Upper lobe of right lung (tissue), 1 donor: ENCODE data around the gene ROBO2. TPM values are rescaled to one million over a fixed set of nuclear protein-coding genes. Genes with fewer than 3 reads are reported as not detected.

Experiments used
- ATAC-seq: fragments of 200-7000 bp; cut with Tn5 transposase; one replicate; pipeline ENCODE4 v1.9.1; 2020; ENCODE audit warnings: mild to moderate bottlenecking, moderate library complexity
- DNase-seq: peaks from one replicate; pipeline ENCODE4 v3.0.0-alpha.2; 2020
- H3K27ac ChIP-seq: fragments of 200-600 bp; one replicate; pipeline ENCODE4 v1.8.0; 2022
- H3K27me3 ChIP-seq: fragments of 200-600 bp; one replicate; pipeline ENCODE4 v1.8.0; 2022; ENCODE audit warnings: mild to moderate bottlenecking
- H3K36me3 ChIP-seq: fragments of 200-600 bp; one replicate; pipeline ENCODE4 v1.8.0; 2022
- H3K4me1 ChIP-seq: fragments of 200-600 bp; one replicate; pipeline ENCODE4 v1.8.0; 2022
- H3K4me3 ChIP-seq: fragments of 200-600 bp; one replicate; pipeline ENCODE4 v1.8.0; 2022; ENCODE audit warnings: mild to moderate bottlenecking
- H3K9me3 ChIP-seq: fragments of 200-600 bp; one replicate; pipeline ENCODE4 v1.8.0; 2022
- intact Hi-C: fragments of 100-400 bp; cut with DNase I; formaldehyde crosslinking; loops from one replicate; pipeline ENCODE4 v1.11.0; 2022
- total RNA-seq: library from RNA; stranded (reverse); fragmentation: NEBNext Ultra II Directional; extraction: Animal tissue kit (Norgen Biotek cat#: 25700); gene quantifications from one replicate; pipeline ENCODE4 v1.2.1, GENCODE V29; 2021
- TF ChIP-seq, protein P1 (sequence below): fragments of 200-600 bp; IDR thresholded peaks from one replicate; pipeline ENCODE4 v1.8.0; 2022; ENCODE audit warnings: antibody characterized with exemption
- donor health status: DM: no; HTN: yes; CAD: no; lungs with severe emphysema.

ROBO2 gene
- total RNA-seq, 1 donor from 2014 or later = 27.1 TPM

DNA sequence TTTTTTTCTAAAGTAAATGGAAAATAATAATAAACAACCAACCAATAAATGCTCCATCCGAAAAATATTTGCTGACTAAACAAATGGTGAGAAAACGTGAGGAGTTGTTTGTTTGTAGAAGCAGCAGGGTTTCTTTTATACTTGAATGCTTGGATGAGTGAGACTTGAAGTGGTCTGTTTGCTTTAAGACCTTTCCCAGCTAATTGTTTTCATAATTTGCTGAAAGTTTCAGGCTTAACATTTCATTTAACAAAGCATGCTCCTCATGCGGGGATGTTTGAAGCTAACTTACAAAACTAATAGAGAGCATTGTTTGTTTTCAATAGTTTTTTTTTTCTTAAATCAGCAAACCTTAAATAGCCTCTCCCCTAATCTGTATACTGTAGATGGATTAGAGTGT is 484.6 kb downstream of the ROBO2 start:
- Histone ChIP-seq H3K4me1 (no peaks in the 10 kb centered on the region), H3K27ac (no peak overlapping the region), H3K27me3 (no peaks in the 10 kb centered on the region), H3K4me3 (no peak overlapping the region), H3K36me3 (no peaks in the 10 kb centered on the region), H3K9me3 (no peaks in the 10 kb centered on the region)
- DNase-seq (no peak), ATAC-seq (no peak)
- TF ChIP-seq, protein P1, sequence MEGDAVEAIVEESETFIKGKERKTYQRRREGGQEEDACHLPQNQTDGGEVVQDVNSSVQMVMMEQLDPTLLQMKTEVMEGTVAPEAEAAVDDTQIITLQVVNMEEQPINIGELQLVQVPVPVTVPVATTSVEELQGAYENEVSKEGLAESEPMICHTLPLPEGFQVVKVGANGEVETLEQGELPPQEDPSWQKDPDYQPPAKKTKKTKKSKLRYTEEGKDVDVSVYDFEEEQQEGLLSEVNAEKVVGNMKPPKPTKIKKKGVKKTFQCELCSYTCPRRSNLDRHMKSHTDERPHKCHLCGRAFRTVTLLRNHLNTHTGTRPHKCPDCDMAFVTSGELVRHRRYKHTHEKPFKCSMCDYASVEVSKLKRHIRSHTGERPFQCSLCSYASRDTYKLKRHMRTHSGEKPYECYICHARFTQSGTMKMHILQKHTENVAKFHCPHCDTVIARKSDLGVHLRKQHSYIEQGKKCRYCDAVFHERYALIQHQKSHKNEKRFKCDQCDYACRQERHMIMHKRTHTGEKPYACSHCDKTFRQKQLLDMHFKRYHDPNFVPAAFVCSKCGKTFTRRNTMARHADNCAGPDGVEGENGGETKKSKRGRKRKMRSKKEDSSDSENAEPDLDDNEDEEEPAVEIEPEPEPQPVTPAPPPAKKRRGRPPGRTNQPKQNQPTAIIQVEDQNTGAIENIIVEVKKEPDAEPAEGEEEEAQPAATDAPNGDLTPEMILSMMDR = no peak
- intact Hi-C loops = no loop called here

DNA sequence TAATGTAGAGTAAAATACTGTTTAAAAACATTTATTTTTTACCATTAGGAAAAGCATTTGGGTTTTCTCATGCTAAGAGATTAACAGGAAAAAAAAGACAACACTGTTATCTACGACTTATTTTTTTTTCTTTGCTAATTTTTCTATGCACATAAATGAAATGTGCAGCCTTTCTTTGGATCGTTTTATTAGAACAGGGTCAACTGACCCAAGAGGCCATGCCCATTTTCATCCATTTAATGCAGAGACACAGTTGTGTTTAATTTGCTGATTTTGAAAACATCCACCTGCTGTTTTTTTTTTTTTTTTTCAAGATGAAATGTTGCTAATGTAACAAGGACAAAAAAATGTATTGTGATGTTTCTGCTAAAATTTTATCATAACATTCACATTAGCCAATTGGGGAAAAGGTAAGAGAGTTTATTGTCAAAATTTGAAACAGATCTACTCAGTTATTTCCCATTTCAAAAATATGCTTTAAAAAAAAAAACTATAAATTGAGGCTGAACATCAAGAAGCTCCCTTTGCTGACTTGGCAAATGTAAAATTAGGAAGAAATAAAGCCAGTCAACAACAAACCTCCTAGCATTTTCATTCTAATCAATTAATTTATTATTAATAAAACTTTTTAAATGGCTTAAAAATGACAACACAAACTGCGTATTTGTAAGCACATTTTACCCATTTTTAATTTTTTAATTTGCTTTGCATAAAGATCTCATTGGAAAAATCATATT is 485.2 kb downstream of the ROBO2 start:
- Histone ChIP-seq H3K27ac (no peak overlapping the region), H3K4me3 (no peak overlapping the region), H3K4me1 (no peaks in the 10 kb centered on the region), H3K36me3 (no peaks in the 10 kb centered on the region), H3K9me3 (no peaks in the 10 kb centered on the region), H3K27me3 (no peaks in the 10 kb centered on the region)
- TF ChIP-seq, protein P1 = no peak
- DNase-seq (no peak), ATAC-seq (no peak)
- intact Hi-C loops = no loop called here

DNA sequence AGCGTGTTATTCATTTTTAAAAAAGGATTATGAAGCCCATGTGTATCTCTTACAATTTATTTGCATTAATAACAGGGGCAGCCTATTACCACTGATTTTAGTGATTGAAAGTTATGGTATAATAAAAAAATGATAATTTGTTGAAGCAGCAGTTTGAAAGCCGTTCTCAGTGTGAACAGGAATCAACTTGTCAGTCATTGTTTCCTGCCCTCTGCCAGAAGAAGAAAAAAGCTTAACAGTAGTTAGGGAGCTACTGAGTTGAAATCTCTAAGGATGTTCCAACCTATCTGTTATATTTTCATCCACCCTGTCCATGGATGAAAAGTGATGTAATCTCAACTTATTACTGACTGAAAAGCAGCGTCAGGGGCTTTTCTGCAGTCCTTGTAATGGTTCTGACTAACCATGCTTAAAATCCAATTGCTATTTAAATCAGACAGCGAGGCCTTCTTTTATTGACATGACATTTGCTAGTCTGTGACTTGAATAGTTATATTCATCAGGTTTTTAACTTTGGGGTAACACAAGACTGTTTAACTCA is 486.7 kb downstream of the ROBO2 start:
- H3K27ac ChIP-seq = no peak overlapping the region
- H3K4me1 ChIP-seq = no peaks in the 10 kb centered on the region
- no peaks in the 10 kb centered on the region for H3K9me3 ChIP-seq
- no peaks in the 10 kb centered on the region for H3K36me3 ChIP-seq
- TF ChIP-seq, protein P1 = no peak
- ATAC-seq (no peak), DNase-seq (no peak)
- intact Hi-C loops = no loop called here
- H3K27me3 ChIP-seq = no peaks in the 10 kb centered on the region
- no peak overlapping the region for H3K4me3 ChIP-seq

DNA sequence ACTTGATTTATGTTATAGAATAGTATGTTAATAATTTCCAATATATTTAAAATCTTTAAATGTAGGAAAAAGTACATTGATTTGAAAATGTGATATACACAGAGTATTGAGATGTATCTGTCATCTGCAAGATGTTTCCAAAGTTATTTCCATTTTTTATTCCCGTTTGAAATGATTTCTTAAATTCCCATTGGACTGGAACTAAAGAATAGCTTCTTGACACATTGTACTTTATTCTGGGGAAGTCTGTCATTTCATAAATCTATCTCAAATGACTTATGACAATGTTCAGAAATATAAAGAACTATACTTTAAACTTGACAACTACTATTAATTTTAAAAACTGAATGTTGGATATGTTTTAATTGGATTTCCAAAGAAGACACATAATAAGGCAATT is 489.6 kb downstream of the ROBO2 start:
- DNase-seq = no peak
- H3K36me3 ChIP-seq = no peaks in the 10 kb centered on the region
- H3K4me3 ChIP-seq = no peak overlapping the region
- TF ChIP-seq, protein P1 = no peak
- ATAC-seq = no peak
- H3K4me1 ChIP-seq = no peaks in the 10 kb centered on the region
- H3K9me3 ChIP-seq = no peaks in the 10 kb centered on the region
- intact Hi-C loops = no loop called here
- H3K27ac ChIP-seq = no peak overlapping the region
- H3K27me3 ChIP-seq = no peaks in the 10 kb centered on the region

DNA sequence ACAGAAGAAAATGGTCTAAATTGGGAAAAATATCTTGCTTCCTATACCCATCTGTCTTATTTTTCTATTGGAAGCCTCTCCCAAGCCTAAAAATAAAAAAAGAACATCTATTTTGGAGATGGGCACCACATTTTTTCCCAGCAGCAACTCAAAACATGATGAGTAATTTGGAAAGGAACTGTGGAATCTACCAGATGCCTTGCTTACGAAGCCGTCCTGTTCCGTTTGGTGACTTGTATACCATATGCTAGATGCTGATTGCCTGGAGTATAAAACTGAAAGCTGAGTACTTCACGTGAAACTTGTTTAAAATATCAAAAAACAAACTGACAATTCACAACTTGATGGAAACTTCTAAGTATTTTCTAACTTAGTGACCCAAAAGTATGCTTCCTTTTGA is 491.0 kb downstream of the ROBO2 start:
- no peak for ATAC-seq
- no peak for DNase-seq
- H3K27me3 ChIP-seq = no peaks in the 10 kb centered on the region
- no peaks in the 10 kb centered on the region for H3K4me1 ChIP-seq
- H3K27ac ChIP-seq = no peak overlapping the region
- H3K9me3 ChIP-seq = no peaks in the 10 kb centered on the region
- TF ChIP-seq, protein P1 = no peak
- H3K36me3 ChIP-seq = no peaks in the 10 kb centered on the region
- intact Hi-C loops = no loop called here
- H3K4me3 ChIP-seq = no peak overlapping the region
